HG02623 (cell line): ENCODE results near the gene PLD6.
"Not testable (repeated sequence)": the region's sequence is repeated elsewhere in the genome, so short reads cannot be mapped to it uniquely, and the experiment has no call there.

ENCODE experiments used
- ATAC-seq: cut with Tn5 transposase; IDR thresholded peaks from one replicate; pipeline ENCODE4 v1.9.1; 2021; ENCODE audit warnings: moderate library complexity; ENCODE audit not compliant: unreplicated experiment

Gene PLD6

DNA sequence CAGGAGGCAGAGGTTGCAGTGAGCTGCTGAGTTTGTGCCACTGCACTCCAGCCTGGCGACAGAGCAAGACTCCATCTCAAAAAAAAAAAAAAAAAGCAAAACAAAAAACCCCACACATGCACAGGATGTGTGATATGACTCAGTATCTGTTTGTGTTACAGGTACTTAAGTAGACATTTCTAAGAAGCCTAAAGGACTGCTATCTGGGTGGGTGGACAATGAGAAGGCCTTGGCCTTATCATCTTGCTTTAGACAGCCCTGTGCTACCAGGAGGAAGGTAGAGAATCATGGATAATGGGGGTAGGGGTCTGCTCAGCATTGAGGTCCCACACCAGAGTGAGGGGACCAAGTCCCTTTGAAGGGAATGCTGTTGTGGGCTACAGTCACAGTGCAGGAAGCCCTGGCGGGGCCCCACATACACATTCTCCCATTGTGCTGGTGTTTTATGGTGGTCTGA is 26.7 kb downstream of the PLD6 start:
- ATAC-seq, result no peak

DNA sequence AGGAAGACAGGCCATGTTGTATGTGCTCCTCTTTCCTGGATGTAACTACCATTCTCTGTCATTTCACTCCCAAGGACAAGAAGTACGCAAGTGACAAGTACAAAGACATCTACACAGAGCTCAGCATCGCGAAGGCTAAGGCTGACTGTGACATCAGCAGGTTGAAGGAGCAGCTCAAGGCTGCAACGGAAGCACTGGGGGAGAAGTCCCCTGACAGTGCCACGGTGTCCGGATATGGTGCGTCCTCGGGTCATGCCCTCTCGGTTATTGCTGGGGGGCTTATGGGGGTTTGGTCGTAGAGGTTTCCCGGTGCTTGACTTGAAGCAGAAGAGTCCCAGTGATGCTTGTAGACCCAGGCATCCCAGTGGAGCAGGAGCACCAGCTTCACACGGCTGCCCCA is 29.0 kb downstream of the PLD6 start:
- no peak for ATAC-seq

DNA sequence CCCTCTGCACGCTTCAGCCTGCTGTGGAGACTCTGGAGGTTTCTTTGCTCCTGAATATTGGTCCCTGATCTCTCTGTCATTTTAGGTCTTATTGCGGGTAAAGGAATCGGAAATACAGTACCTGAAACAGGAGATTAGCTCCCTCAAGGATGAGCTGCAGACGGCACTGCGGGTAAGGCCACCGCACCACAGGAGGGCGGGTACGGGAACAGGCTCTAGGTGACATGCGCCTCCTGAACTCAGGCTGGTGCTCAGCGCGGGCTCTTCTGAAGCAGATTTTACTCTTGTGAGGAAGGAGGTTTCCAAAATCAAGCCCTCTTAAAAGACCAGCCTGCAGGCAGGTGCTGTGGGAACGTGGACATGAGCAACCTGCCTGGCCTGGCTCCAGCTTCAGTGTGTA is 29.8 kb downstream of the PLD6 start:
- ATAC-seq, result no peak

DNA sequence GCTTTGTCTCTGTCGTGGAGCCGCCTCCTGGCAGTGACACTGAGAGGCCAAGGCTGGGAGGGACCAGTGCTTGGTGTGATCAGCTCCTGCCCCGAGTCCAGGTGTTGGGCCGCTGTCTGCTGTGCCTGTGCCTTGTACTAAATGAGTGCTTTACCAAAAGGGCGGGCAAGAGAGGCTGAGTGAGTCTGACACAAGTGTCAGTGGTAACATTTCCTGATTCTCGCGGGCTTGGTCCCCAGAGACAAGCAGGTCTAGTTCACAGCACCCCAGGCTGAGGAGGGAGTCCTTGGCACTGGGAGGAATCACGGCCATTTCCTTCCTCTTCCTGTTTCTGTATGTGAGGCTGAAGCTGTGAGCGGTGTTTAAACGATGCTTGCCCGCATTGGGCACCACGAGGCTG is 30.2 kb downstream of the PLD6 start:
- no peak for ATAC-seq

DNA sequence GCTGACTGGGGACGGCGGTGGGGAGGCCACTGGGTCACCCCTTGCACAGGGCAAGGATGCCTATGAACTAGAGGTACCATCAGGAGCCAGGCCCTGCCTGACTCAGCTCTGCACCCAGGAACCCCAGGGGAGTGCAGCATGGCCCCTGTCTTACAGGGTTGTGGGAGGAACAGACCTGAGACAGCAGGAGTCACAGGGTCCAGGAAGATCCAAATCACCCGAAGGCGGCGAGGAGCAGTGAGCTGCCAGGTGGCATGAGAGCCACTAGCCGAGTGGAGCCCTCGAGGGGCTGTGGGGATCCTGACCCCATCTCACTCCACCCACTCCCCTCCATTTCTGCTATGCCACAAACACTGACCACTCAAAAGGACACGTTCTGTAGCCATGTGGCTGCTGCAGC is 30.8 kb downstream of the PLD6 start:
- no peak for ATAC-seq

DNA sequence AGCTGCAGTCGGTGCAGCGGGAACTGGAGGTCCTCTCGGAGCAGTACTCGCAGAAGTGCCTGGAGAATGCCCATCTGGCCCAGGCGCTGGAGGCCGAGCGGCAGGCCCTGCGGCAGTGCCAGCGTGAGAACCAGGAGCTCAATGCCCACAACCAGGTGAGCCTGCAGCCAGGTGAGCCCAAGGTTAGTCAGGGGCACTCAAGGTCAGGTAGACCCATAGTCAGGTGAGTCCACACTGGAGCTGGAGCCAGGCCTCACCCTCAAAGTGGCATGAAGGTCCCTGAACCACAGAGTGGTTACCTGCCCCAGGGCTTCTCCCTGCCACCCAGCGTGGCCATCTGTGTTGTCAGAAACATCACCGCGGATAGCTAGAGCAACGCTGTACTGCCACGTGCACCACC is 32.2 kb downstream of the PLD6 start:
- no peak for ATAC-seq

DNA sequence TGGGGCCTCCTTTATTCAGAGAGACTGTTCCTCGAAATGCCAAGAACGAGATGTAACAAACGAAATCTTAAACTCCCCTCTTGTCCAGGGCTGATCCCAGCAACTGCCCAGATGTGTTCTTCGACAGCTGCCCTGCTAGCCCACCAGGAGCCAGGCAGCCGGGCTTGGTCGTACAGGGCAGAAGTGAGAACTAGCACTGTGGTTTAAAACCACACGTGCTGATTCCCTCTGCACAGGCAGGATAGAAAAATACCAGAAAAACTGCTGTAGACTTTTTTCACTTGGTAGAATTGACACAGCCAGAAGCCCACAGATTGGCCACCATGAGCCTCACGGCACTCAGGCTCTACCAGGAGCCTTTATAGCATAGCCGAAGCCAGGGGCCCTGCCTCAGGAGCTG is 33.1 kb downstream of the PLD6 start:
- no peak for ATAC-seq

DNA sequence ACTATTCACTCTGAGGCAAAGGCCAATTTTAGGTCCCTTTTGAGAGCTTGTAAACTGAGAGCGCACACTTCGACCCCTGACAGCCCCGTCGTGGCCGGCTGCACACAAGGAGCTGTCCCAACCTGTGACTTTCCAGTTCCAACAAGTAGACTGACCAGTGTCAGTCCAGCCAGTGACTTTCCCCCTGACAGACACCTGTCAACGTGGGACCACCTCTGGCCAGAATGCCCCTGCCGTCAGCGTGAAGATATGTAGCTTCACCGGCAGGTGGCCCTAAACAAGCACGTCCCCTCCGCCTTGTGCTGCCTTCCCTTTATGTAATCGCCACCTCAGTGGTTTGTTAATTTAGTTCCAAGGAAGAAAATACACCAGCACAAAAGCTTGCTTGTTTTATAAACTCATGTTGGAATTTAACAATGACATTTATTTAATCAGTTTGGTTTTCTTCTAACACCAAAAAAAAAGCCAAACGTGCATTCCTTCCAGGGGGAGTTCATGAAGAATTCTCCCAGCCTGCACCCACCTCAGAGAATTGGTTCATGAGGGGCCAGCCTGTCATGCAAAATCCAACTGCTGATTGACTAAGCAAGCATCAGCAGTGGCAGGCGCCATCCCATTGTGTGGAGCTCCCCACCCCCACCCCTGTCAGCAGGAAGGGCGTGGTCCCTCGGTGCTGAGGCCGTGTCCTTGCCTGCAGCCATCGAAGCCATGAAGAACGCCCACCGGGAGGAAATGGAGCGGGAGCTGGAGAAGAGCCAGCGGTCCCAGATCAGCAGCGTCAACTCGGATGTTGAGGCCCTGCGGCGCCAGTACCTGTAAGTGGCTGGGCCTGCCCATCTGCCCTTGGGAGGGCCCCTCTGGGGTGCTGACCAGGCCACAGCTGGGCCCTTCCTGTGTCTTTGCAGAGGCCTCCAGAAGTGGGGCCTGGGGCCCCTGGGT is 33.9 kb downstream of the PLD6 start:
- no peak for ATAC-seq

DNA sequence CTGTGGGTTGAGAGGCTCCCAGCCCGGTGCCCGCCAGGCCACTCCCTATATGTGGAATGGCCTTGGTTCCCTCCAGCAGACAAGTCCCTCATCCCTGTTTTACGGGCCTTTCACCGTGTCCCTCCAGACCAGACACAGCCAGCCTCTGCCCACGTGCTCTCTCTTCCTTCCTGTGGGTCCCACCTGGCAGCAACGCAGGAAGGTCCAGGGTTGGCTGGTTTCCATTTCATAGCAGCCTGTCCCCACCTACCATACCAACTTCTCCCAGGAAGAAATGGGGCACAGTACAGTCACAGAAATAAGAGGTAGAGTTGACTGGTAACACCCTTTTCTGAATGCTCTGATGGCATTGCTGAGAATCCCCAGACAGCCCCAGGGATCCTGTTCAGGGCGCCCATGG is 34.9 kb downstream of the PLD6 start:
- ATAC-seq, result no peak

DNA sequence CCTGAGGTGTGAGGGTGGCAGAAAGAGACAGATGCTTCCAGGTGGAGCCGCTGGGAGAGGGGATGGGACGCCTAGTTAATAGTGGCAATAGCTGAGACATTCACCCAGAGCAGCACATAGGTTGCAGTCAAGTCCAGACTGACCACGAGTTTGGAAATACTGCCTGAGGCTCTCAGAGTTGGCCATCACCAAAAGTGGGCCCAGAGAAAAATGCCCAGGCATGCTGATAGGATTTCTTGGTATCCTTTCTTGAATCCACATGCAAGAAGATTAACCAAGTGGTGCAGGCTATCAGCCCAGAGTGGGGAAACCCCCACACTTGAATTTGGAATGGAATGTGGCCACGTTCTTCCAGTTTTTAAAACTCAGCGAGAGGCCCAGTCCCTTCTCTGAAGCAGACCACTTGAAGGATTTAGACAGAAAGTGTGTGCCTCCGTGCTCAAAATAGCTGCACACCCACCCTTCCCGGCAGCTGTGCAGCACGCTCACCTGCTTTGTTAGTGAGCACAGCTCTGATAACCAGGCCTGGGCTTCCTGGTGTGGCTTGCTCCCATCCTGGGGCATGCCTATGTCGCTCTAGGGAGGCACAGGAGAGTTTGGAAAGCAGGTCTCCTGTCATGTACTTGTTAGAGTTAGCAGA is 35.7 kb downstream of the PLD6 start:
- no peak for ATAC-seq

DNA sequence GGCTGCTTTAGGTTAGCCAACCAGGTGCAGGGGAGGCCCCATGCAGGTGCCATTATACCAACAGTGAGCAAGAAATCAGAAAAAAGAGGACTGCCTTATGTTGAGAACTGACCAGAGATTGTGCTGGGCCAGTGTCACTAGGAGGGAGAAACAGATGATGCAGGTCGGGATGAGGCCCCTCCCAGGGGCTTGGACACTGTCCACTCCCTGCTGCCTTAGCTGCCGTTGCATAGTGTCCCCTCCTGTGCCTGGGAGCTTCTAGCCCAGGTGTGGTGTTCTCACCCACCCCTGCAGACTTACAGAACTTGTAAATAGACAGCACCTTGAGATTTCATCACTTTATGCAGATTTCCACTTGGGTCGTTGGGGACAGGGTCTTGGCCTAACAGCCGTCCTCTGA is 36.7 kb downstream of the PLD6 start:
- no peak for ATAC-seq

DNA sequence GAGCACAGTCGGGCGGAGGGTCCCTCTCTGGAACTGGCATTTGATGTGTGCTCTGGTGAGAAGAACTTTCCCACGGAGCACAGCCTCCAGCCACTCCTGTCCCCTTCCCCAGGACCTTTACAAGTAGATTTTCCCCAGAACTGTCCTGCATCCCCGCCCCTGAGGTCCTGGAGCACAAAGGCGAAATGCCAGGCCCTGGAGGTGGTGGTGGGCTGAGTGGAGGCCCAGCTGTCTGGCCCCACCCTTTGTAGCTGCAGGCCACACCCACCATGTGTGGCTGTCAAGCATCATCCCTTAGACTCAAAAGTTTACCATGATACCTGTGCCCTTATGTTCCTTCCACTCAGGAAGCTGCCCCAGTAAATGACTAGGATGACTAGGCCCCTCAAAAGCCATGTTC is 37.7 kb downstream of the PLD6 start:
- ATAC-seq, result no peak

DNA sequence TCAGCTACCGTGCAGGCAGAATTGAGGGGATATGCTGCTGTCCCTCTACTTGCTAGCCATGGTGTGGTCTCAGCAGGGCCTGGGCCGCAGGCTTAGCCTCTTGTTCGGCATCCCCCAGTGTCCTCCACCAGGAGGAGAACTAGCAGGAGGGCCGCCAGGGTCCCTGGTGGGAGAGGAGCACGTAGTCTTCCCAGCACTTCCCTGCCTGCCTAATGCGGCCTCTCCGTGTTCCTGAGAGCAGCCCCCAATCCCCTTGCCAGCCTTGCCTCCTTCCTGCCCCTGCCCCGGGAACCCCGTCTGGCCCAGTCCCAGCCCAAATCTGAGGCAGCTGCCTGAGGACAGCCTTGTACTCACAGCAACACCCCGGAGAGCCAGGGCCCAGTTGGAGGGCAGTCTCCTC is 38.1 kb downstream of the PLD6 start:
- no peak for ATAC-seq

DNA sequence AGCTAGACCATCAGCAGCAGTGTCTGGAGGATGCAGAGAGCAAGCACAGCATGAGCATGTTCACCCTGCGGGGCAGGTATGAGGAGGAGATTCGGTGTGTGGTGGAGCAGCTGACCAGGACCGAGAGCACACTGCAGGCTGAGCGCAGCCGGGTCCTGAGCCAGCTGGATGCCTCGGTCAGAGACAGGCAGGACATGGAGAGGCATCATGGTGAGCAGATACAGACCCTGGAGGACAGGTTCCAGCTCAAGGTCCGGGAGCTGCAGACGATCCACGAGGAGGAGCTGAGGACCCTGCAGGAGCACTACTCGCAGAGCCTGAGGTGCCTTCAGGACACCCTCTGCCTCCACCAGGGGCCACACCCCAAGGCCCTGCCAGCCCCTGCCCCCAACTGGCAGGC is 38.8 kb downstream of the PLD6 start:
- ATAC-seq, result no peak

DNA sequence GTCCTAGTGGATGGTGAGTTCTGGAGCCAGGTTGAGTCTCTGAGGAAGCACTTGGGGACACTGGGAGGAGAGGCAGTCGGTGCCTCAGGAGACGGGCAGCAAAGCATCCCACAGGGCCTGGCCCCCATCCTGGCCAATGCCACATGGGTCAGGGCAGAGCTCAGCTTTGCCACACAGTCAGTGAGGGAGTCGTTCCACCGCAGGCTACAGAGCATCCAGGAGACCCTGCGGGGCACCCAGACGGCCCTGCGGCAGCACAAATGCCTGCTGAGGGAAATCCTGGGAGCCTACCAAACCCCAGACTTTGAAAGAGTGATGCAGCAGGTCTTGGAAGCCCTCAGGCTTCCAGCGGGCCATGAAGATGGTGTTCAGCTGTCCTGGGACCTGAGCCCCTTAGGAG is 39.7 kb downstream of the PLD6 start:
- ATAC-seq, result no peak

DNA sequence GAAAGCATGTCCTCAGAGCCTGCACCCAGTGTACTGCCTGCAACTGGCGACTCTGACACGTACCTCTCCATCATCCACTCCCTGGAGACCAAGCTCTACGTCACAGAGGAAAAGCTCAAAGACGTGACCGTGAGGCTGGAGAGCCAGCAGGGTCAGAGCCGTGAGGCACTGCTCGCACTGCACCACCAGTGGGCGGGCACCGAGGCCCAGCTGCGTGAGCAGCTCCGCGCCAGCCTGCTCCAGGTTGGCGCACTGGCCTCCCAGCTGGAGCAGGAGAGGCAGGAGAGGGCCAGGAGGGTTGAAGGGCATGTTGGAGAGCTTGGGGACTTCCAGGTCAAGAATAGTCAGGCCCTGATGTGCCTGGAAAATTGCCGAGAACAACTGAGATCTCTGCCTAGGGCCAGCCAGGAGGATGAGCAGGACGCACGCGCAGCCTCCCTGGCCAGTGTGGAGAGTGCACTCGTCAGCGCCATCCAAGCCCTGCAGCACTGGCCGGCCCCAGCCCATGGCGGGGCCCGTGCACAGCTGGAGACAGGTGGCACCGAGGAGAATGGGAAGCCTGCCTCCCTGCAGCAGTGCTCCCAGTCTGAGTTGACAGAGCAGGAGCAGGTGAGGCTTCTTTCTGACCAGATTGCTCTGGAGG is 40.3 kb downstream of the PLD6 start:
- ATAC-seq, result no peak

DNA sequence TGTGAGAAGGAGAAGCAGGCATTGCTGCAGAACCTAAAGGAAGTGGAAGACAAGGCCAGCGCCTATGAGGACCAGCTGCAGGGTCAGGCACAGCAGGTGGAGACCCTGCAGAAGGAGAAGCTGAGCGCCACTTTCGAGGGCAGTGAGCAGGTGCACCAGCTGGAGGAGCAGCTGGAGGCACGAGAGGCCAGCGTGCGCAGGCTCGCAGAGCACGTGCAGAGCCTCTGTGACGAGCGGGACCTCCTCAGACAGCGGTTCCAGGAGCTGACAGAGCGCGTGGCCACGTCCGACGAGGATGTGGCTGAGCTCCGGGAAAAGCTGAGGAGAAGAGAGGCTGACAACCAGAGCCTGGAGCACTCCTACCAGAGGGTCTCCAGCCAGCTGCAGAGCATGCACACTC is 41.5 kb downstream of the PLD6 start:
- ATAC-seq, result no peak

DNA sequence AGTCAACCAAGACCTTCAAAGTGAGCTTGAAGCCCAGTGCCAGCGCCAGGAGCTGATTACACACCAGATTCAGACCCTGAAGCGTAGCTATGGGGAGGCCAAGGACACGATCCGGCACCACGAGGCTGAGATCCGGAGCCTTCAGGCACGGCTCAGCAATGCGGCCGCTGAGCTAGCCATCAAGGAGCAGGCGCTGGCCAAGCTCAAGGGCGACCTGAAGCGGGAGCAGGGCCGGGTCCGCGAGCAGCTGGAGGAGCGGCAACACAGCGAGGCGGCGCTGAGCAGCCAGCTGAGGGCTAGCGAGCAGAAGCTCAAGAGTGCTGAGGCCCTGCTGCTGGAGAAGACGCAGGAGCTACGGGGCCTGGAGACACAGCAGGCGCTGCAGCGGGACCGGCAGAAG is 42.0 kb downstream of the PLD6 start:
- no peak for ATAC-seq

DNA sequence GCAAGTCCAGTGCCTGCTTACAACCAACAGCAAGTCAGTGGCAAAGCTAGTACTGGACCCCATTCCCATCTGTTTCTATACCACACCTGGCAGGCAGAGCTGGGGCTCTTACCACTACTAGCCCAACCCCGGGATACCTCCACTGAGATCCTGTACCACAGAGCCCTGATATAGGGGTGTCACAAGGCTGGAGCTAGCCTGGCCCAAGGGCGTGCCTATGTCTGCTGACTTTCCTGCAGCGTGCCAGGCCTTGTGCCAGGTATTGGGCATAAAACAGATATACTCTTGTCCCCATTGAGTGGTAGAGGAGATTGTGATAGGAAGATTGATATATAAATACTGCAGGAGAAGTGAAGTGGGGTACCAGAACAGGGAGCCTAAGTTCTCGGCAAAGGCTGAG is 44.4 kb downstream of the PLD6 start:
- ATAC-seq, result no peak

DNA sequence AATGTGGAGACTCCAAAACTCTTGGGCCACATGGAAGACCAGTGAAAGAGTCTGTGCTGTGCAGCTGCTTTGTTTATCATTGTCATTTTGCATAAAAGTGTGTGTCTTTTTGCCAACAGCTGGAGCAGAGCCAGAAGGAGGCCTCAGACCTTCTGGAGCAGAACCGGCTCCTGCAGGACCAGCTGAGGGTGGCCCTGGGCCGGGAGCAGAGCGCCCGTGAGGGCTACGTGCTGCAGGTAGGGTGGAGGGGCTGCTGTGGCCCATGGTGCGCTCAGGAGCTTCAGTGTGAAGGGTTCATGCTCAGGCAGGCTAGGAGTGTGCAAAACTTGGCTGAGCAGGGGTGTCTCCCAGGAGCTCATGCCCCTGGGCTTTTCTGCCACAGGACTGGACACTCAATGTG is 45.0 kb downstream of the PLD6 start:
- no peak for ATAC-seq

DNA sequence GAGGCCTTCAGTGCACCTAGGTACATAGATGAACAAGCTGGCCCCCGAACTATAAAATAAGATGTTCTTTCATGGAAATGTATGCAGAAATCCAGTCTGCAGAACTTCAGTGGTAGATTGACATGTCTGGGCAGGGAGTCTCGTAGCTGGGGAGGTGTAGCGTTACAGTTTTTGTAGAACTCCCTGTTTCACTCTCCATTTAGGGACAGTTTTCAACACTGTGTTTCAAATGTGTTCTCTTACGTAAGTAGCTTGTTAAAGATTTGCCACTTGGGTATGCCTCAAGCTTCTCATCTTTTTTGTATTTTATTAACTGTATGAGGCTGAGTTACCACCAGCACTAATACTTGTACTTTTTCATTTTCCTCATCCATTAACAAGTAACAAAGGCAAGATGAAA is 46.6 kb downstream of the PLD6 start:
- no peak for ATAC-seq

DNA sequence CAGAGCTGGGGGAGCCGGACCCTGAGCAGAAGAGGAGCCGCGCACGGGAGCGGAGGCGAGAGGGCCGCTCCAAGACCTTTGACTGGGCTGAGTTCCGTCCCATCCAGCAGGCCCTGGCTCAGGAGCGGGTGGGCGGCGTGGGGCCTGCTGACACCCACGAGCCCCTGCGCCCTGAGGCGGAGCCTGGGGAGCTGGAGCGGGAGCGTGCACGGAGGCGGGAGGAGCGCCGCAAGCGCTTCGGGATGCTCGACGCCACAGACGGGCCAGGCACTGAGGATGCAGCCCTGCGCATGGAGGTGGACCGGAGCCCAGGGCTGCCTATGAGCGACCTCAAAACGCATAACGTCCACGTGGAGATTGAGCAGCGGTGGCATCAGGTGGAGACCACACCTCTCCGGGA is 47.6 kb downstream of the PLD6 start:
- not testable (repeated sequence) for ATAC-seq
